Panc1 (cell line): Measurements from ENCODE around the gene GMPR. TPM values are rescaled to one million over a fixed set of nuclear protein-coding genes. Genes with fewer than 3 reads are reported as not detected.

Experiments used
- ATAC-seq: fragments of 200-7000 bp; cut with Tn5 transposase; 2 replicates; pipeline ENCODE4 v1.9.1; 2020; ENCODE audit warnings: mild to moderate bottlenecking, moderate library complexity
- BruUV-seq: library from RNA; stranded (reverse); fragments of 400-500 nt; replicated peaks from 2 replicates; lab custom pipeline; 2021; lab: Mats Ljungman, UMichigan
- CTCF ChIA-PET: fragments of 300-600 bp; sonication (Branson Sonifier 250); formaldehyde crosslinking; loops from one replicate; lab custom pipeline; 2022; ENCODE audit warnings: antibody characterized with exemption; lab: Charles Lee
- POLR2A ChIA-PET: fragments of 300-600 bp; sonication (Branson Sonifier 250); formaldehyde crosslinking; loops from one replicate; lab custom pipeline; 2022; ENCODE audit warnings: antibody characterized with exemption; lab: Charles Lee
- DNase-seq: peaks from one replicate; pipeline ENCODE4 v3.0.0-alpha.2; 2010; ENCODE audit warnings: low read depth, low spot score
- H3K27ac ChIP-seq: 2 replicates; pipeline ENCODE4 v1.5.1; 2011; ENCODE audit warnings: mild to moderate bottlenecking, low read length, inconsistent platforms
- H3K27me3 ChIP-seq: fragments of 200-500 bp; sonication (Bioruptor generic); 2 replicates; pipeline ENCODE4 v1.6.0; 2014; ENCODE audit warnings: low read length, inconsistent platforms; ENCODE audit not compliant: control insufficient read depth, insufficient read depth
- H3K36me3 ChIP-seq: fragments of 200-500 bp; sonication (Bioruptor generic); 2 replicates; pipeline ENCODE4 v1.5.1; 2014; ENCODE audit warnings: inconsistent platforms, mild to moderate bottlenecking, low read length, moderate library complexity; ENCODE audit not compliant: control insufficient read depth, insufficient read depth
- H3K4me1 ChIP-seq: 2 replicates; pipeline ENCODE4 v1.5.1; 2011; ENCODE audit warnings: inconsistent platforms, mild to moderate bottlenecking, low read length, moderate library complexity; ENCODE audit not compliant: control insufficient read depth, insufficient read depth
- H3K4me3 ChIP-seq, 2 experiments: 2 replicates each; pipeline ENCODE4 v1.5.1; 2011 to 2012; ENCODE audit warnings: low read depth in 2 of 2, low read length in 2 of 2, mild to moderate bottlenecking in 2 of 2, inconsistent platforms in 1 of 2, moderate library complexity in 1 of 2
- H3K9me3 ChIP-seq: fragments of 200-500 bp; sonication (Bioruptor generic); 2 replicates; pipeline ENCODE4 v1.5.1; 2014; ENCODE audit warnings: low read depth, mild to moderate bottlenecking, inconsistent platforms, low read length, moderate library complexity; ENCODE audit not compliant: control insufficient read depth, insufficient read depth
- POLR2AphosphoS5 ChIP-seq: IDR thresholded peaks from 2 replicates; pipeline ENCODE4 v1.6.1; 2012; ENCODE audit warnings: mild to moderate bottlenecking, low read depth, low read length, moderate library complexity
- SIN3A ChIP-seq: IDR thresholded peaks from 2 replicates; pipeline ENCODE4 v1.6.1; 2012; ENCODE audit warnings: low read depth, mild to moderate bottlenecking, low read length, moderate library complexity, borderline replicate concordance; ENCODE audit not compliant: insufficient read depth
- TCF7L2 ChIP-seq: IDR thresholded peaks from 2 replicates; pipeline ENCODE4 v1.6.1; 2011; ENCODE audit warnings: mild to moderate bottlenecking, low read depth, low read length, inconsistent platforms
- in situ Hi-C: cut with HindIII; loops from 2 replicates; pipeline ENCODE4 v1.10.0; 2016; ENCODE audit warnings: low sequenced_read_pairs, low pct_unique_long_range_greater_than_20kb
- intact Hi-C: fragments of 100-400 bp; cut with micrococcal nuclease; formaldehyde crosslinking; loops from one replicate; pipeline ENCODE4 v1.10.0; 2022; ENCODE audit not compliant: unreplicated experiment
- total RNA-seq: library from RNA; stranded (reverse); gene quantifications from one replicate; pipeline ENCODE4 v1.2.1, GENCODE V29; 2021; ENCODE audit not compliant: unreplicated experiment
- TF ChIP-seq, protein P1 (sequence below): fragments of 450-650 bp; IDR thresholded peaks from 2 replicates; pipeline ENCODE4 v1.5.1; 2017; ENCODE audit warnings: mild to moderate bottlenecking
- TF ChIP-seq, protein P2 (sequence below), 2 experiments: IDR thresholded peaks; 2 replicates each; pipeline ENCODE4 v1.6.1; 2011 to 2012; ENCODE audit warnings: low read depth in 2 of 2, control low read depth in 1 of 2, low read length in 1 of 2, mild to moderate bottlenecking in 1 of 2, moderate library complexity in 1 of 2; ENCODE audit not compliant: insufficient read depth in 1 of 2

GMPR gene
- total RNA-seq, 1 experiment from 2014 or later: 3.5 TPM

DNA sequence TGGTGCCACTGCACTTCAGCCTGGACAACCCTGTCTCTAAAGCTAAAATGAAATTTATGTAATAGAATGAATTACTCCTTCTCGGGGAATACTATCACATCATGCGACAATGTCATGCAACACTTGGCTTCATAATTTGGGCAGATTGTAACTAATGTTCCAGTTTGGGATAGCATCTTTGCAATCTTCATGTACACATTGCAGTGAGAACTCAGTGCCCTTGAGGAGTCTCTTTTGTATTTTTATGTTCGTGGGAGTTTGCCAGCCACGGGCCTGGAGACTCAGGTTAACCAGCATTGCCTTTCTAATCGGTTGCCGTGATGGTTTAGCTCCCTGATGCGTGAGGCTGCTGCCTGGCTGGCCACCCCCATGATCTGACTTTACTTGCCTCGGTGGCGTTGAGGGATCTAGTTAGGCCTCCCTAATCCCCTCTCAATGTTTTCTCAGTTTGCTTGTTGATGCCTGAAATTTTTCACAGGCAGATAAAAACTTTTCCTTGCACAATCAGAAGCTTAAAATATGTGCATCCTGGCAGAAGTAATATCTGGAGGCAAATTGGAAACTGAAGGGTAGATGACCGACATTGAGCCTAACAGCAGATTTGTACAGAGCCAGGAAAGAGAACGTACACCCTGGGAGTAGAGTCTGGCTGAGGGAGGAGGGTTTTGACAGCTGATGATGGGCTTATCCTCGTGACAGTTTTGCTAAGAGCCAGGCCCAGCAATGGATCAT lies 2.4 kb downstream of the GMPR start:
- Histone ChIP-seq H3K4me1 (no peaks in the 10 kb centered on the region), H3K36me3 (no peaks in the 10 kb centered on the region), H3K27ac (no peak overlapping the region), H3K9me3 (no peaks in the 10 kb centered on the region), H3K27me3 (peaks cover 8% of the 10 kb centered on the region), H3K4me3 (no peak overlapping the region)
- TF ChIP-seq TCF7L2: no peak
- TF ChIP-seq, protein P1, sequence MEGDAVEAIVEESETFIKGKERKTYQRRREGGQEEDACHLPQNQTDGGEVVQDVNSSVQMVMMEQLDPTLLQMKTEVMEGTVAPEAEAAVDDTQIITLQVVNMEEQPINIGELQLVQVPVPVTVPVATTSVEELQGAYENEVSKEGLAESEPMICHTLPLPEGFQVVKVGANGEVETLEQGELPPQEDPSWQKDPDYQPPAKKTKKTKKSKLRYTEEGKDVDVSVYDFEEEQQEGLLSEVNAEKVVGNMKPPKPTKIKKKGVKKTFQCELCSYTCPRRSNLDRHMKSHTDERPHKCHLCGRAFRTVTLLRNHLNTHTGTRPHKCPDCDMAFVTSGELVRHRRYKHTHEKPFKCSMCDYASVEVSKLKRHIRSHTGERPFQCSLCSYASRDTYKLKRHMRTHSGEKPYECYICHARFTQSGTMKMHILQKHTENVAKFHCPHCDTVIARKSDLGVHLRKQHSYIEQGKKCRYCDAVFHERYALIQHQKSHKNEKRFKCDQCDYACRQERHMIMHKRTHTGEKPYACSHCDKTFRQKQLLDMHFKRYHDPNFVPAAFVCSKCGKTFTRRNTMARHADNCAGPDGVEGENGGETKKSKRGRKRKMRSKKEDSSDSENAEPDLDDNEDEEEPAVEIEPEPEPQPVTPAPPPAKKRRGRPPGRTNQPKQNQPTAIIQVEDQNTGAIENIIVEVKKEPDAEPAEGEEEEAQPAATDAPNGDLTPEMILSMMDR: no peak
- no peak for TF ChIP-seq SIN3A
- TF ChIP-seq, protein P2, sequence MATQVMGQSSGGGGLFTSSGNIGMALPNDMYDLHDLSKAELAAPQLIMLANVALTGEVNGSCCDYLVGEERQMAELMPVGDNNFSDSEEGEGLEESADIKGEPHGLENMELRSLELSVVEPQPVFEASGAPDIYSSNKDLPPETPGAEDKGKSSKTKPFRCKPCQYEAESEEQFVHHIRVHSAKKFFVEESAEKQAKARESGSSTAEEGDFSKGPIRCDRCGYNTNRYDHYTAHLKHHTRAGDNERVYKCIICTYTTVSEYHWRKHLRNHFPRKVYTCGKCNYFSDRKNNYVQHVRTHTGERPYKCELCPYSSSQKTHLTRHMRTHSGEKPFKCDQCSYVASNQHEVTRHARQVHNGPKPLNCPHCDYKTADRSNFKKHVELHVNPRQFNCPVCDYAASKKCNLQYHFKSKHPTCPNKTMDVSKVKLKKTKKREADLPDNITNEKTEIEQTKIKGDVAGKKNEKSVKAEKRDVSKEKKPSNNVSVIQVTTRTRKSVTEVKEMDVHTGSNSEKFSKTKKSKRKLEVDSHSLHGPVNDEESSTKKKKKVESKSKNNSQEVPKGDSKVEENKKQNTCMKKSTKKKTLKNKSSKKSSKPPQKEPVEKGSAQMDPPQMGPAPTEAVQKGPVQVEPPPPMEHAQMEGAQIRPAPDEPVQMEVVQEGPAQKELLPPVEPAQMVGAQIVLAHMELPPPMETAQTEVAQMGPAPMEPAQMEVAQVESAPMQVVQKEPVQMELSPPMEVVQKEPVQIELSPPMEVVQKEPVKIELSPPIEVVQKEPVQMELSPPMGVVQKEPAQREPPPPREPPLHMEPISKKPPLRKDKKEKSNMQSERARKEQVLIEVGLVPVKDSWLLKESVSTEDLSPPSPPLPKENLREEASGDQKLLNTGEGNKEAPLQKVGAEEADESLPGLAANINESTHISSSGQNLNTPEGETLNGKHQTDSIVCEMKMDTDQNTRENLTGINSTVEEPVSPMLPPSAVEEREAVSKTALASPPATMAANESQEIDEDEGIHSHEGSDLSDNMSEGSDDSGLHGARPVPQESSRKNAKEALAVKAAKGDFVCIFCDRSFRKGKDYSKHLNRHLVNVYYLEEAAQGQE (IDR thresholded peaks at IDR 0.05; ENCODE audit: insufficient read depth in 1 of 2, low read depth in 2 of 2, low read length in 1 of 2): no peak
- no peak for TF ChIP-seq POLR2AphosphoS5
- DNase-seq (no peak), ATAC-seq (no peak)
- ChIA-PET CTCF (interaction anchor here (0.6 kb wide), 1 partner anchor 112 kb away, joined by 3 read pairs; no protein-coding TSS in a partner anchor), POLR2A (interaction anchor here (0.8 kb wide), 1 partner anchor 349 kb away, joined by 3 read pairs; no protein-coding TSS in a partner anchor)
- intact Hi-C loops: no loop called here
- no TSS peak for BruUV-seq
- in situ Hi-C loops: no loop called here

DNA sequence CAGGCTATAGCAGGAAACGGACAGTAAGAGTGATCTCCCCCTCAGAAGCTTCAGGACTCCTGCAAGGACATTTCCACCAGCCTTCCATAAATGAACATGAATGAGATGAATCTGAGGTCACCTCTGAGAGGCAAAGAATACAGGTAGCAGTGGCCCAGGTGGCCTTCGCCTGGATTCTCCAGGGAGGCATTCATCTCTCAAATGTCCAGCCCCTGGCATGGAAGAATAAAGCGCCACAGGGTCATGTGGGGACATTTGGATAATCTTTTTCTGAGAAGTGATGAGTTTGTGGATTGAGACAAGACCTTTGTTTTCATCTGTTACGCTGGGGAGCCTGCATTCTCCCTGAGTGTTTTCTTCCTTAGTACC lies 2.9 kb downstream of the GMPR start:
- ChIA-PET POLR2A (interaction anchor here (0.8 kb wide), 1 partner anchor 349 kb away, joined by 3 read pairs; no protein-coding TSS in a partner anchor), CTCF (interaction anchor here (0.6 kb wide), 1 partner anchor 113 kb away, joined by 3 read pairs; no protein-coding TSS in a partner anchor)
- Histone ChIP-seq H3K27me3 (peaks cover 8% of the 10 kb centered on the region), H3K36me3 (no peaks in the 10 kb centered on the region), H3K9me3 (no peaks in the 10 kb centered on the region), H3K27ac (no peak overlapping the region), H3K4me3 (no peak overlapping the region), H3K4me1 (no peaks in the 10 kb centered on the region)
- intact Hi-C loops (no loop called here), in situ Hi-C loops (no loop called here)
- no TSS peak for BruUV-seq
- DNase-seq (no peak), ATAC-seq (no peak)
- no peak for TF ChIP-seq SIN3A
- TF ChIP-seq, protein P1: no peak
- TF ChIP-seq, protein P2 (IDR thresholded peaks at IDR 0.05; ENCODE audit: insufficient read depth in 1 of 2, low read depth in 2 of 2, low read length in 1 of 2): no peak
- TF ChIP-seq TCF7L2: no peak
- TF ChIP-seq POLR2AphosphoS5: no peak
